WI38 (cell line): ENCODE results near the gene KRTAP26-1.

Experiments used
- H3K4me3 ChIP-seq: 2 replicates; pipeline ENCODE4 v1.5.1; 2011; ENCODE audit warnings: low read depth, mild to moderate bottlenecking, control low read depth, low read length
- TF ChIP-seq, protein P1 (sequence below): IDR thresholded peaks from 2 replicates; pipeline ENCODE4 v1.5.1; 2012; ENCODE audit warnings: low read depth, mild to moderate bottlenecking, control low read depth, low read length

KRTAP26-1 gene

GRCh38 chr21:30329203-30329875 is 9.2 kb upstream of the KRTAP26-1 start:
- no peak overlapping the region for H3K4me3 ChIP-seq
- TF ChIP-seq, protein P1, sequence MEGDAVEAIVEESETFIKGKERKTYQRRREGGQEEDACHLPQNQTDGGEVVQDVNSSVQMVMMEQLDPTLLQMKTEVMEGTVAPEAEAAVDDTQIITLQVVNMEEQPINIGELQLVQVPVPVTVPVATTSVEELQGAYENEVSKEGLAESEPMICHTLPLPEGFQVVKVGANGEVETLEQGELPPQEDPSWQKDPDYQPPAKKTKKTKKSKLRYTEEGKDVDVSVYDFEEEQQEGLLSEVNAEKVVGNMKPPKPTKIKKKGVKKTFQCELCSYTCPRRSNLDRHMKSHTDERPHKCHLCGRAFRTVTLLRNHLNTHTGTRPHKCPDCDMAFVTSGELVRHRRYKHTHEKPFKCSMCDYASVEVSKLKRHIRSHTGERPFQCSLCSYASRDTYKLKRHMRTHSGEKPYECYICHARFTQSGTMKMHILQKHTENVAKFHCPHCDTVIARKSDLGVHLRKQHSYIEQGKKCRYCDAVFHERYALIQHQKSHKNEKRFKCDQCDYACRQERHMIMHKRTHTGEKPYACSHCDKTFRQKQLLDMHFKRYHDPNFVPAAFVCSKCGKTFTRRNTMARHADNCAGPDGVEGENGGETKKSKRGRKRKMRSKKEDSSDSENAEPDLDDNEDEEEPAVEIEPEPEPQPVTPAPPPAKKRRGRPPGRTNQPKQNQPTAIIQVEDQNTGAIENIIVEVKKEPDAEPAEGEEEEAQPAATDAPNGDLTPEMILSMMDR: no peak

DNA sequence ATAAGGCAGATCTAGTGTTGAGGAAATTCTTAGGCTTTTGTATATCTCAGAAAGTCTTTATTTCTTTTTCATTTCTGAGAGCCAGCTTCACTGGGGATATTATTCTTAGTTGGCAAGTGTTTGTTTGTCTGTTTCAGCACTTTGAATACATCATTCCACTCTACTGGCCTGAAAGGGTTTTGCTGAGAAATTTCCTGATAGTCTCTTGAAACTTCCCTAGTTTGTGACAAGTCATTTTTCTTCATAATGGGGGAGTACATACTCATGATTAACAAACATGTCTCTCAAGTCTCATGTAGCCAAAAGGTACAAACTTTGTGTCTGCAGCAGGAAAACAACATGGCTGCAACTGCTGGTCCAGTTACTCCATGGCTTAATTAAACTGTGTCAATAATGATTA is 6.3 kb upstream of the KRTAP26-1 start:
- H3K4me3 ChIP-seq: no peak overlapping the region

DNA sequence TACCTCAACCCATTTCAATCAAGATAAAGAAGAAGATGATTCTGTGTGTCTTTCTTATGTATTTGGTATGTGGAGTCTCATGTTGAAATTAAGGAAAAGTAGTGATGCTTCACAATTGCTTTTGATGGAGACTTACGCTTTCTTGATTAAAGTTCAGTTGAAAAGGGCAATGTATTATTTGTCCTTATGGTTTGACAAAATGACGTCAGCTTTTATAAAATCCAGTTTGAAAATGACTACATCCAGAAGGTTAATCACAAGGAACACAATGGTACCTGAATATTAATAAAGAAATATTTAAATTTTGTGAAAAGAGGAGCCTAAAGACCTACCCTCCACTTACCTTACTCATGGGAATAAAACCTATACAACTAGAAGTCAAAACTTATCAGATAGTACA is 4.4 kb downstream of the KRTAP26-1 start:
- TF ChIP-seq, protein P1: no peak
- no peak overlapping the region for H3K4me3 ChIP-seq

More for the DNA sequence above, 6.3 kb upstream of the KRTAP26-1 start:
- TF ChIP-seq, protein P1: no peak

DNA sequence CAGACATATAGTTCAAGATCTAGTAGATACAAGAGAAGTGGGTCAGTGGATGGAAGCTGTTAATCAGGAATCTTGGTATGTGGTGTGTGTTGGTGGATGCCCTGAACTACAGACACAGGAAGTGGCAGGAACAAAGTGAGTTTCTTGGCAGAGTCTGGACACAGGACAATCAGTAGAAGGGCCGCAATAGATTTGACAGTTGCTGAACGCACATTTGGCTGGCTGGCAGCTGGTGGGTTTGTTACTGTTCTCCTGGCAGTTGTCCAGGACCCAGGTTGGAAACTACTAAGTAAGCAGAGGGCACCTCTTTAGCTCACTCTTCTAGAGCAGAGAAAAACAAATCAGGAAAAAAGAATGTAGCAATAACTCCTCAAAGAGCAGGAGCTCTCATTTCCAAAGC is 13.2 kb downstream of the KRTAP26-1 start:
- H3K4me3 ChIP-seq: no peak overlapping the region
- TF ChIP-seq, protein P1: no peak

GRCh38 chr21:30305136-30305535 is 15.0 kb downstream of the KRTAP26-1 start:
- TF ChIP-seq, protein P1: no peak
- H3K4me3 ChIP-seq: no peak overlapping the region

DNA sequence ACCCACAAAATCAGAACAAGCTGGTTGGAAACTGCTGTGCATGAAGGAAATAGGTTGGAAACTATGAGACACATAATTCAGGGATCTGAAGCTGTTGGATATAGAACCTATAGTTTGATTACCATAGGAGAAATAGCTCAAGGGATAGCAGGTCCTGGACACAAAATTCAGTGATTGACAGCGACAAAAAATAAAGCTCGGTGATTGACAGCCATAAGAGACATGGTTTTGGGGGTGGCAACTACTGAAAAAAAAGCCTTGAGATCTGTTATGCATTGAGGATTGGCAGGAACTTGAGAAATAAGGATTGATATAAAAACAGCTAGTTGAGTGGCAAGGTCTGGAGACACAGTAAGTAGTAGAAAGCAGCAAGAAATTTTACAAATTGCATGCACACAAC is 30.9 kb downstream of the KRTAP26-1 start, which contains the start of gene KRTAP25-1:
Gene KRTAP25-1, minus strand, starts transcription at position 300 of the 400 bp plus-strand sequence. Its CDS starts 24 bp downstream, at position 276.
- TF ChIP-seq, protein P1: no peak
- H3K4me3 ChIP-seq: no peak within 1 kb of the TSS

- TF ChIP-seq, protein P1: no peak
- H3K4me3 ChIP-seq: no peak within 1 kb of the TSS
Observed at GRCh38 chr21:30282850-30283249, 37.3 kb downstream of the KRTAP26-1 start, which contains the start of gene KRTAP24-1. TSS of gene KRTAP24-1 (minus strand) at chr21:30282950. CDS start at chr21:30282932, 18 bp downstream.
